ENCODE results near the gene NANS.

GRCh38 chr9:98054376-98054951 is 2.1 kb upstream of the NANS start:
- TF ChIP-seq CTCF (conservative IDR thresholded peaks at IDR 0.05; ENCODE audit: low read length) (no peak), EZH2phosphoT487 (IDR thresholded peaks at IDR 0.05; ENCODE audit: borderline replicate concordance) (no peak)
